ENCODE data around the gene DGKZ.

- TF ChIP-seq CTCF (conservative IDR thresholded peaks at IDR 0.05) (no peak), ZFX (IDR thresholded peaks at IDR 0.05) (no peak)
Observed at GRCh38 chr11:46393231-46393616, 46.0 kb downstream of the DGKZ start.
